Parathyroid adenoma (tissue), 2 donors: Measurements from ENCODE around the gene HOXC11.

Experiments used
- H2AFZ ChIP-seq: fragments of 300-600 bp; sonication (generic); one replicate; pipeline ENCODE4 v1.7.0; 2017; ENCODE audit warnings: antibody characterized with exemption, mild to moderate bottlenecking
- H3K27ac ChIP-seq: fragments of 300-600 bp; sonication (generic); one replicate; pipeline ENCODE4 v1.7.0; 2017
- H3K27me3 ChIP-seq: fragments of 300-600 bp; sonication (generic); one replicate; pipeline ENCODE4 v1.7.0; 2017; ENCODE audit warnings: low read length; ENCODE audit not compliant: control insufficient read depth, insufficient read depth
- H3K36me3 ChIP-seq: fragments of 300-600 bp; sonication (generic); one replicate; pipeline ENCODE4 v1.7.0; 2017; ENCODE audit warnings: low read length; ENCODE audit not compliant: control insufficient read depth, insufficient read depth
- H3K4me1 ChIP-seq: fragments of 300-600 bp; sonication (generic); one replicate; pipeline ENCODE4 v1.7.0; 2017; ENCODE audit warnings: control low read depth
- H3K4me2 ChIP-seq: fragments of 300-600 bp; sonication (generic); one replicate; pipeline ENCODE4 v1.7.0; 2017; ENCODE audit warnings: low read length
- H3K4me3 ChIP-seq: fragments of 300-600 bp; sonication (generic); one replicate; pipeline ENCODE4 v1.7.0; 2017; ENCODE audit warnings: low read depth, low read length
- H3K79me2 ChIP-seq: fragments of 300-600 bp; sonication (generic); one replicate; pipeline ENCODE4 v1.7.0; 2017; ENCODE audit warnings: control low read depth
- H3K9ac ChIP-seq: fragments of 300-600 bp; sonication (generic); one replicate; pipeline ENCODE4 v1.7.0; 2017; ENCODE audit warnings: mild to moderate bottlenecking
- H3K9me3 ChIP-seq: fragments of 300-600 bp; sonication (generic); one replicate; pipeline ENCODE4 v1.7.0; 2017; ENCODE audit warnings: low read length; ENCODE audit not compliant: control insufficient read depth
- CTCF ChIP-seq: fragments of 300-600 bp; sonication (generic); IDR thresholded peaks from one replicate; pipeline ENCODE4 v1.7.0; 2017; ENCODE audit warnings: antibody characterized with exemption, mild to moderate bottlenecking
- donor health status: primary hyperparathyroidism.

Gene HOXC11

GRCh38 chr12:53977596-53978445 lies 4.9 kb downstream of the HOXC11 start:
- Histone ChIP-seq H3K27me3 (peaks cover 35% of the 10 kb centered on the region), H3K4me1 (no peaks in the 10 kb centered on the region), H2AFZ (no peak overlapping the region), H3K4me2 (no peak overlapping the region), H3K79me2 (no peaks in the 10 kb centered on the region), H3K27ac (no peak overlapping the region), H3K9ac (no peak overlapping the region), H3K4me3 (no peak overlapping the region), H3K9me3 (no peaks in the 10 kb centered on the region), H3K36me3 (no peaks in the 10 kb centered on the region)
- TF ChIP-seq CTCF = no peak

- no peak overlapping the region for H3K4me3 ChIP-seq
- H3K27me3 ChIP-seq = peaks cover 34% of the 10 kb centered on the region
- no peak overlapping the region for H3K9ac ChIP-seq
- no peak overlapping the region for H2AFZ ChIP-seq
- no peaks in the 10 kb centered on the region for H3K4me1 ChIP-seq
- H3K36me3 ChIP-seq = no peaks in the 10 kb centered on the region
- H3K27ac ChIP-seq = no peak overlapping the region
- TF ChIP-seq CTCF = no peak
- H3K9me3 ChIP-seq = no peaks in the 10 kb centered on the region
- H3K4me2 ChIP-seq = no peak overlapping the region
- no peaks in the 10 kb centered on the region for H3K79me2 ChIP-seq
Observed at GRCh38 chr12:53978477-53979356, 5.8 kb downstream of the HOXC11 start.

- Histone ChIP-seq H3K9me3 (no peaks in the 10 kb centered on the region), H3K4me3 (no peak overlapping the region), H3K79me2 (no peaks in the 10 kb centered on the region), H3K27me3 (peaks cover 31% of the 10 kb centered on the region), H3K27ac (no peak overlapping the region), H2AFZ (no peak overlapping the region), H3K4me1 (no peaks in the 10 kb centered on the region), H3K4me2 (no peak overlapping the region), H3K9ac (no peak overlapping the region), H3K36me3 (no peaks in the 10 kb centered on the region)
- no peak for TF ChIP-seq CTCF
Observed at GRCh38 chr12:53980104-53980801, 7.3 kb downstream of the HOXC11 start.

GRCh38 chr12:53980802-53981496 lies 8.0 kb downstream of the HOXC11 start:
- Histone ChIP-seq H3K9me3 (no peaks in the 10 kb centered on the region), H3K9ac (no peak overlapping the region), H3K27me3 (peaks cover 38% of the 10 kb centered on the region), H3K4me2 (no peak overlapping the region), H3K27ac (no peak overlapping the region), H2AFZ (no peak overlapping the region), H3K4me3 (no peak overlapping the region), H3K36me3 (no peaks in the 10 kb centered on the region), H3K79me2 (no peaks in the 10 kb centered on the region), H3K4me1 (no peaks in the 10 kb centered on the region)
- no peak for TF ChIP-seq CTCF
